GM12874 (cell line): ENCODE results near the gene ACACA.

Experiments
- TF ChIP-seq, protein P1 (sequence below): IDR thresholded peaks from 2 replicates; pipeline ENCODE4 v1.5.1; 2011; ENCODE audit warnings: low read depth, mild to moderate bottlenecking, control low read depth, low read length, moderate library complexity; ENCODE audit not compliant: insufficient read depth

The ACACA gene

DNA sequence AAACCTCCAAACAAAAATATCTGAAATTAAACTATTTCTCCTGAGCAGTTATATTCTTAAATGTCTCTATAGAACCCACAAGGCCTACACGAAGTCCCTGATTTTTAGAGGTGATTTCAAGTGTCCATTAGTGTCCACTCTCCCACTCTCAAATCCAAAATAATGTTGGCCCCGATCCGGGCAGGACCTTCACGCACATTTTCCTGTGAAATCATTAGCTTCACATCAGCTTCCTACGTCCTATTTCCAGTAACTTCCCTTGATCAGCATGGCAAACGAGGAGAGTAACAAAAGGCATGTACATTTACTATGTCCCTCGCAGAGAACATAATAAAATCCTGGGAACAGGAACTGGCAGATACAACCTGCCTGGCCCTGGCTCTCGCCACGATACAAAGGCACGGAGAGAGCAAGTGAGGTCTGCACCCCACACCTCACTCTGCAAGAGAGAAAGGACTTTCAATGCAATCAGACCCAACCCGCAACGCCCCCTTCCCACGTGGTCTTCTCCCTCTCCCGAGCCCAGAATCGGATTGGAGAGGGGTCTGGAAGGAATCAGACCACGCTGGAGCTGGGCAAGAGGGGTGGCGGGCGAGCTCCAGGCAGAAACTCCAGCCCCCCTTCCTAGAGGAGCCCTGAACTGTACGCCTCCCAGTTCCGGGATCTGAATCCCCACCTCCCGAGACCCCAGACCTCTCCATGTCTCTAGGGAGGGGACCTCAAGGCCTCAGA, 48.4 kb downstream of the ACACA start:
- TF ChIP-seq, protein P1, sequence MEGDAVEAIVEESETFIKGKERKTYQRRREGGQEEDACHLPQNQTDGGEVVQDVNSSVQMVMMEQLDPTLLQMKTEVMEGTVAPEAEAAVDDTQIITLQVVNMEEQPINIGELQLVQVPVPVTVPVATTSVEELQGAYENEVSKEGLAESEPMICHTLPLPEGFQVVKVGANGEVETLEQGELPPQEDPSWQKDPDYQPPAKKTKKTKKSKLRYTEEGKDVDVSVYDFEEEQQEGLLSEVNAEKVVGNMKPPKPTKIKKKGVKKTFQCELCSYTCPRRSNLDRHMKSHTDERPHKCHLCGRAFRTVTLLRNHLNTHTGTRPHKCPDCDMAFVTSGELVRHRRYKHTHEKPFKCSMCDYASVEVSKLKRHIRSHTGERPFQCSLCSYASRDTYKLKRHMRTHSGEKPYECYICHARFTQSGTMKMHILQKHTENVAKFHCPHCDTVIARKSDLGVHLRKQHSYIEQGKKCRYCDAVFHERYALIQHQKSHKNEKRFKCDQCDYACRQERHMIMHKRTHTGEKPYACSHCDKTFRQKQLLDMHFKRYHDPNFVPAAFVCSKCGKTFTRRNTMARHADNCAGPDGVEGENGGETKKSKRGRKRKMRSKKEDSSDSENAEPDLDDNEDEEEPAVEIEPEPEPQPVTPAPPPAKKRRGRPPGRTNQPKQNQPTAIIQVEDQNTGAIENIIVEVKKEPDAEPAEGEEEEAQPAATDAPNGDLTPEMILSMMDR: no peak

DNA sequence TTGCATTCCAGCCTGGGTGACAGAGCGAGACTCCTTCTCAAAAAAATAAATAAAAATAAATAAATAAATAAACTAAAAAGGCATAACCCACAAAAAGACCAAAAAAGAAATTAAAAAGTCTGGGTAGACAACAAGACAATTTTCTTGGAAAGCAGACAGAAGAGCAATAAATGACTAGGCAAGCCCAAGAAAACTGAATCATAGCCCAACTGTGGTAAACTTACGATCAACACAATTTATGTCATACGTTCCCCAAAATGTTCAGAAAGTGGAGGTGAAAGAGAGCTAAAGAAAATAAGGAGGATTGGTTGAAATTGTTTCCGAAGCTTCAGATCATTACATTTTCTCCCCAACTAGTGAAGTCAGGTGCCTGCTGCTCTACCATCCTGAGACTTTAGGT, 62.1 kb downstream of the ACACA start:
- TF ChIP-seq, protein P1: no peak

DNA sequence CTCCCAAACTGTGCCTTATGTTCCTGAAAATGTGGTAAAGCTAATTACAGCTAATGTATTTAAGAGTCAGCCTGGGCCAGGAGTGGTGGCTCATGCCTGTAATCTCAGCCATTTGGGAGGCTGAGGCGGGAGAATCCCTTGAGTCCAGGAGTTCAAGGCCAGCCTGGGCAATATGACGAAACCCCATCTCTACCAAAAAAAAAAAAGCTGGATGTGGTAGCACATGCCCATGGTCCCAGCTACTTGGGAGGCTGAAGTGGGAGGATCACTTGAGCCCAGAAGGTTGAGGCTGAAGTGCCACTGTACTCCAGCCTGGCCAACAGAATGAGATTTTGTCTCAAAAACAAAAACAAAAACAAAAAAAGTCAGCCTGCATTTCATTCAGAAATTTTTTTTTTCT, 64.0 kb downstream of the ACACA start:
- TF ChIP-seq, protein P1: no peak

DNA sequence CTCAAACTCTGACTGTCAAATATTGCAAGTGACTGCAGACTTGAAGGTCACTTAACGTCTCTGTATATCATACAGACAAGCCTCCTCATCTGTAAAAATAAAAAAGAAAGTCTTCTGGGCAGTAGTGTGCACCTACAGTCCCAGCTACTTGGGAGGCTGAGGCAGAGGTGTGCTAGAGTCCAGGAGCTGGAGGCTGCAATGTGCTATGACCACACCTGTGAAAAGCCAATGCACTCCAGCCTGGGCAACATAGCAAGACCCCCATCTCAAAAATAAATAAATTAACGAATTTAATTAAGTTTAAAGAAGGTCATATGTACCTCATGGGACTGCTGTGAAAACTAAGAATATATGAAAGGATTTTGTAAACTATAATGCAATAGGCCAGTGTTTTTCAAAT, 65.8 kb downstream of the ACACA start:
- TF ChIP-seq, protein P1: no peak

DNA sequence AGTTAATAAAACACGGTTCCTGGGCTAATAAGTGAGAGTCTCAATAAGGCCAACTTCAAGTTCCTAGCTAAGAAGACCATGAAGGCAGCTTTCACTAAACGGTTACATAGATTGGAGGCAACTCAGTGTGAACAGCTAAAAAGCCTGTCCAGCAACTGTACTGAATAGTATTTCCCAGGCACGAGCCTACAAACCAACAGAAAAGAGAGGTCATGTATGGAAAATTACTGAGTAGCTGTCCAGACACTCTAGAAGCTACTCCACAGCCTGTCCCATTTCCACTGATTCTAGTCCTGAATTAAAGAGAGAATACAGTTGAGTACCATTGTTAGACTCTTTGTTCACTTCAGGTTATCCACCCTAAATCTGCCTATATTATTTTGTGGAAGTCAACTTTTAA, 67.3 kb downstream of the ACACA start:
- TF ChIP-seq, protein P1: no peak

DNA sequence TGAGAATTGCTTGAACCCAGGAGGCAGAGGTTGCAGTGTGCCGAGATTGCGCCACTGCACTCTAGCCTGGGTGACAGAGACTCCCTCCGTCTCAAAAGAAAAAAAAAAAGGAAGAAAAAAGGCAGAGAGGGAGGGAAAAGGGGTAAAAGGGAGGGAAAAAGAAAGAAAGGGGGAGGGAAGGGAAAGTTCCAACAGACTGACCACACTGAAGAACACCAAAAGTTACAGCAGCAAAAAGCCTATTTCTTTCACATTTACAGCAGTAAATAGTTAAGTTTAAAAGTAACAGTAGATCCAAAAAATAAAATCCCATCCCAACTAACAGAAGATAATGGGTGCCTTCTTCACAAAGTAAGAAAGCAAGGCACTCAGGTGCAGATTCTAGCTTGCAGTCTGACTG, 67.8 kb downstream of the ACACA start:
- TF ChIP-seq, protein P1: no peak

DNA sequence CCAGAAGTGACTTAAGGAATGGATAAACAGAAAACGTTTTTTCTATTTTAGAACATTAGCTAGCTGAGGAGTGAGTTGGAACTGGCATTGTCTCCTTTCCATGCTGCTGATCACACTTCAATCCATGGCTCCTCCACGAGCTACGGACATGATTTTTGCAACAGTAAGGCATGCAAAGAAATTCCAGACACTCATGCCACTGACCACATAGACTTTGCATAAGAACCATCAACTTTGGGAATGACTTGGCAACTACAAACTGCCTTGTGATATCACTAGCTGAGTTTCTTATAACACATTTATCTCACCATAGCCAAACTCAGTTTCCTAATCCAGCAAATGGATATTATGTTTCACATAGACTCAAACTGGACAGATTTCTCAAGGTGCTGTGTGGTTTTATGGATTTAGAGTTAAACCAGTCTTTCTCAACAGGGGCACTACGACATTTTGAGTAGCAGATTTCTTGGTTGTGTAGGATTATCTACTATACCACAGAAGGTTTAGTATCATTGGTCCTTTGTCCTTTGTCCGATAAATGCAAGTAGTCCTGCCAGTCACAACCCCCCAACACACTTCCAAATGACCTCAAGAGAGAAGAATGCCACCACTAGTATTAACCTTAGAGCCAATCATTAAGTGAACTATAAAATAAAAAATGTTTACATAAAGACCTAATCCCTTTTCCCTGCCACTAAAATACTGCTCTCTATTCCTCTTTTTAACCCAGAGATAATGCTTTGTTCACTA, 79.1 kb downstream of the ACACA start:
- TF ChIP-seq, protein P1: no peak
